Body of pancreas (tissue), 4 donors: ENCODE results near the gene TTC39C.

Experiments used
- CTCF ChIP-seq, 7 experiments: fragments of 450-650 bp in 4 of 7; fragments of 200-600 bp in 3 of 7; sonication (generic) in 3 of 7; IDR thresholded peaks; one replicate each; pipeline ENCODE4 v1.5.1; 2016 to 2019; ENCODE audit warnings: antibody characterized with exemption in 7 of 7
- POLR2A ChIP-seq, 3 donors: fragments of 450-650 bp; IDR thresholded peaks; one replicate each; pipeline ENCODE4 v1.6.1; 2016; ENCODE audit warnings: antibody characterized with exemption in 3 of 3, mild to moderate bottlenecking in 2 of 3

GRCh38 chr18:24080861-24081260, 66.3 kb downstream of the TTC39C start:
- TF ChIP-seq CTCF (IDR thresholded peaks at IDR 0.05) (no peak), POLR2A (IDR thresholded peaks at IDR 0.05) (no peak)
